Testis (tissue), 2 donors: ENCODE results near the gene GBP7.

Source experiments
- POLR2A ChIP-seq: fragments of 450-650 bp; IDR thresholded peaks from one replicate; pipeline ENCODE4 v1.6.1; 2017; ENCODE audit warnings: antibody characterized with exemption, mild to moderate bottlenecking, moderate library complexity
- TF ChIP-seq, protein P1 (sequence below), 3 experiments: fragments of 450-650 bp in 2 of 3; fragments of 200-600 bp in 1 of 3; sonication (generic) in 1 of 3; IDR thresholded peaks; one replicate each; pipeline ENCODE4 v1.5.1; 2016 to 2019; ENCODE audit warnings: antibody characterized with exemption in 3 of 3, mild to moderate bottlenecking in 2 of 3, moderate library complexity in 1 of 3

DNA sequence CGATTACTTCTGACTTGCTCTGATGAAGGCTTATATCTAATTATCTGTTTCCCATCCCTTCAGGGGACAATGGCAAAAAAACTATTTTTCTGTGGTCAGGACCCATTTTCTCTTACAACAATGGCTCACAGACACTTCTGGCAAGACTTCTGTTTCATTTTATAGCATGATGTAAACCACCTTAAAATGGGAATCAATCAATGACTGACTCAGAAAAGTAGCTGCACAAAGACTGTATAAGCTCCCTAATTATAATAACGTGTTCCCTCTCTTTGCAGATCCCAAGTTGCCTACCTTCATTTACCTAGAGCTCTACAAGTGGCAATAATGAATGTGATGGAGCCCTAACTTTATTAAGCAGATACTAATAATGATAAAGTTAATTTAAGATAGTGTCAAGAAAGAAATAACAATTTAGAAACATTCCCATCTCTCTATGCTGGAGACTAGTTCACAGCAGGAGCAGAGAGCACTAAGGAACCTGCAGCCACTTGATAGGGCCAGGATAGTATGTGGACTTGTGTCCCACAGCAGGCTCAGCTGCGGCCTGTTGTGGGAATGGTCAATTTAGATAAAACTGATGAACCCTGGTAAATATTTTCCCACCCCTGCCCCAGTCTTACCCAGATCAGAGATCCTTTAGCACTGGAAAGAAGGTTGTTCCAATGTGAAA is 50.4 kb downstream of the GBP7 start:
- TF ChIP-seq, protein P1, sequence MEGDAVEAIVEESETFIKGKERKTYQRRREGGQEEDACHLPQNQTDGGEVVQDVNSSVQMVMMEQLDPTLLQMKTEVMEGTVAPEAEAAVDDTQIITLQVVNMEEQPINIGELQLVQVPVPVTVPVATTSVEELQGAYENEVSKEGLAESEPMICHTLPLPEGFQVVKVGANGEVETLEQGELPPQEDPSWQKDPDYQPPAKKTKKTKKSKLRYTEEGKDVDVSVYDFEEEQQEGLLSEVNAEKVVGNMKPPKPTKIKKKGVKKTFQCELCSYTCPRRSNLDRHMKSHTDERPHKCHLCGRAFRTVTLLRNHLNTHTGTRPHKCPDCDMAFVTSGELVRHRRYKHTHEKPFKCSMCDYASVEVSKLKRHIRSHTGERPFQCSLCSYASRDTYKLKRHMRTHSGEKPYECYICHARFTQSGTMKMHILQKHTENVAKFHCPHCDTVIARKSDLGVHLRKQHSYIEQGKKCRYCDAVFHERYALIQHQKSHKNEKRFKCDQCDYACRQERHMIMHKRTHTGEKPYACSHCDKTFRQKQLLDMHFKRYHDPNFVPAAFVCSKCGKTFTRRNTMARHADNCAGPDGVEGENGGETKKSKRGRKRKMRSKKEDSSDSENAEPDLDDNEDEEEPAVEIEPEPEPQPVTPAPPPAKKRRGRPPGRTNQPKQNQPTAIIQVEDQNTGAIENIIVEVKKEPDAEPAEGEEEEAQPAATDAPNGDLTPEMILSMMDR (IDR thresholded peaks at IDR 0.05): no peak
- no peak for TF ChIP-seq POLR2A
